ENCODE data around the gene TRIM74.
"Not testable (repeated sequence)": the region's sequence is repeated elsewhere in the genome, so short reads cannot be mapped to it uniquely, and the experiment has no call there.

The TRIM74 gene

DNA sequence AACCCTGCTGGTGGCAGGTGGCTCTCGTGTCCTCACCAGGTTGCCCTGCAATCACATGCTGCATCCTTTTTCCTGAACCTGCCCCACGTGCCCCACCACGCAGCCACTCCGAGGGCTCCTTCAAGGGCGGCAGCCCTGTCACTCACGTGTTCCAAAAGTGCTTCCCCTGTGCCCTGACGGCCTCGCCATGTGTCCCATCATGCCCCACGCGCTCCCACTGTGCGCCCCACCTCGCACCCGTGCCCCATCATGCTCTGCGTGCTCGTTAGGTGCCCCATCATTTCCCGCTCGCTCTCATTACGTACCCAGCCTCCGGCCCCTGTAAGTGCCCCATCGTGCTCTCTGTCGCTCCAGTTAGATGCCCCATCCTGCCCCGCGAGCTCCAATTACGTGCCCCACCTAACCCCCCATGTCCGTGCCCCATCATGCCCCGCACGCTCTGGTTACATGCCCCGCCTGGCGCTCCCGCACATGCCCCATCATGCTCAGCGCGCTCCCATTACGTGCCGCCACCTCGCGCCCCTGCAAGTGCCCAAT is at the start of gene TRIM74:
Gene TRIM74 (minus strand): TSS at position 487 of the 537 bp plus-strand sequence. CDS start 3,309 bp downstream, outside the sequence.
- not testable (repeated sequence) for H3K4me1 ChIP-seq (ENCODE audit: control insufficient read depth, insufficient read depth, low read length); H3K27me3 ChIP-seq (replicated peaks; ENCODE audit: control insufficient read depth, insufficient read depth, low read length); H3K36me3 ChIP-seq (ENCODE audit: control insufficient read depth, insufficient read depth, low read length, severe bottlenecking); DNase-seq (ENCODE audit: low read depth); H3K9ac ChIP-seq (ENCODE audit: low read length); H3K4me3 ChIP-seq (ENCODE audit: low read length); H3K9me3 ChIP-seq (ENCODE audit: control insufficient read depth, low read length)

DNA sequence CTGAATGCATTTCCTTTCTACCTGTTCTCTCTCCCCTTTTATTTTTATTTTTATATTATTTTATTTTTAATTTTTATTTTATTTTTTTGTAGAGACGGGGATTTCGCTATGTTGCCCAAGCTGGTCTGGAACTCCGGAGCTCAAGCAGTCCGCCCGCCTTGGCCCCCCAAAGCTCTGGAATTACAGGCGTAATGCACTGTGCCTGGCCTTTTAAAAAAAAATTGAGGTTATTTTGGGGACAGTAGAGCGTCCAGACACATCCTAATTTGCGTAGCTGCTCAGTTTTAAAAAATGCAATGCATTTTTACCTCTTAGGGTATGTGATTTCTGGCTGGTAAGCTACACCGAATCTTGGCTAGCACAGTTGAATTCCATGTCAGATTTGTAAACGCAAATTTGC is 37.2 kb upstream of the TRIM74 start:
- not testable (repeated sequence) for H3K9me3 ChIP-seq (ENCODE audit: control insufficient read depth, low read length); DNase-seq (ENCODE audit: low read depth); H3K4me1 ChIP-seq (ENCODE audit: control insufficient read depth, insufficient read depth, low read length); H3K9ac ChIP-seq (ENCODE audit: low read length); H3K36me3 ChIP-seq (ENCODE audit: control insufficient read depth, insufficient read depth, low read length, severe bottlenecking); H3K27me3 ChIP-seq (replicated peaks; ENCODE audit: control insufficient read depth, insufficient read depth, low read length)
- H3K4me3 ChIP-seq (ENCODE audit: low read length) = peak overlapping the region; percentile 71

DNA sequence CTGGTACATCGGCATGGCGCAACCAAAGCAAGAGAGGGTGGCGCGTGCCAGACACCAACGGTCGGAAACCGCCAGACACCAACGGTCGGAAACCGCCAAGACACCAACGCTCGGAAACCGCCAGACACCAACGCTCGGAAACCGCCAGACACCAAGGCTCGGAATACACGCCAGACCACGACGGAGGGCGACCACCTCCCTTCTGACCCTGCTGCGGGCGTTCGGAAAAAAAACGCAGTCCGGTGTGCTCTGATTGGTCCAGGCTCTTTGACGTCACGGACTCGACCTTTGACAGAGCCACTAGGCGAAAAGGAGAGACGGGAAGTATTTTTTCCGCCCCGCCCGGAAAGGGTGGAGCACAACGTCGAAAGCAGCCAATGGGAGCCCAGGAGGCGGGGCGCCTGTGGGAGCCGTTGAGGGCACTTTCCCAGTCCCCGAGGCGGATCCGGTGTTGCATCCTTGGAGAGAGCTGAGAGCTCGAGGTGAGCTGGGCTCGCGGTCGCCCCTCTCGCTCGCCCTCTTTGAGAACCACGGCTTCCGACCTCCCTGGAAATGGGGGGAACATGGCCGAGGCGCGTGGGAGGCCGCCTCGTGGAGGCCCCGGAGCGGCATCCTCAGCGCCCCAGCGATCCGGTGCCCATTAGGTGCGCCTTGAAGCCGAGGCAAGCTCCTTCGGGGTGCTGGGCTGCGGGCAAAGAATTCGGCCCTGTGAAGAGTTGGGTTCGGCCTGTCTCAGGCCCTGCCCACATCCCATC is 36.6 kb upstream of the TRIM74 start:
- not testable (repeated sequence) for H3K9me3 ChIP-seq (ENCODE audit: control insufficient read depth, low read length); H3K36me3 ChIP-seq (ENCODE audit: control insufficient read depth, insufficient read depth, low read length, severe bottlenecking); H3K4me1 ChIP-seq (ENCODE audit: control insufficient read depth, insufficient read depth, low read length); DNase-seq (ENCODE audit: low read depth); H3K27me3 ChIP-seq (replicated peaks; ENCODE audit: control insufficient read depth, insufficient read depth, low read length)
- H3K9ac ChIP-seq (ENCODE audit: low read length) = peak overlapping the region; percentile 84
- peak overlapping the region; percentile 81 for H3K4me3 ChIP-seq (ENCODE audit: low read length)

DNA sequence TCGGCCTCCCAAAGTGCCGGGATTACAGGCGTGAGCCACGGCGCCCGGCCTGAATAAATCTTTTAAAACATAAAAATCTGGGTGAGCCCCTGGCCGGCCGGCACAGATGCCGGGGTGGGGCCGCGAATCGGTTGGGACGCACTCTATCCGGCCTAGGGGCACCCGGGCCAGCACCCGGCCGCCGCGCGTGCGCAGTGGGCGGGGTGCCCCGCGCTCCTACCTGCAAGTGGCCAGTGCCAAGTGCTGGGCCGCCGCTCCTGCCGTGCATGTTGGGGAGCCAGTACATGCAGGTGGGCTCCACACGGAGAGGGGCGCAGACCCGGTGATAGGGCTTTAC is 36.1 kb upstream of the TRIM74 start:
- Histone ChIP-seq H3K9ac (ENCODE audit: low read length) (peak overlapping the region; percentile 84), H3K4me3 (ENCODE audit: low read length) (peak overlapping the region; percentile 81)
- H3K36me3 ChIP-seq (ENCODE audit: control insufficient read depth, insufficient read depth, low read length, severe bottlenecking); H3K4me1 ChIP-seq (ENCODE audit: control insufficient read depth, insufficient read depth, low read length); DNase-seq (ENCODE audit: low read depth); H3K27me3 ChIP-seq (replicated peaks; ENCODE audit: control insufficient read depth, insufficient read depth, low read length); H3K9me3 ChIP-seq (ENCODE audit: control insufficient read depth, low read length): not testable (repeated sequence)

DNA sequence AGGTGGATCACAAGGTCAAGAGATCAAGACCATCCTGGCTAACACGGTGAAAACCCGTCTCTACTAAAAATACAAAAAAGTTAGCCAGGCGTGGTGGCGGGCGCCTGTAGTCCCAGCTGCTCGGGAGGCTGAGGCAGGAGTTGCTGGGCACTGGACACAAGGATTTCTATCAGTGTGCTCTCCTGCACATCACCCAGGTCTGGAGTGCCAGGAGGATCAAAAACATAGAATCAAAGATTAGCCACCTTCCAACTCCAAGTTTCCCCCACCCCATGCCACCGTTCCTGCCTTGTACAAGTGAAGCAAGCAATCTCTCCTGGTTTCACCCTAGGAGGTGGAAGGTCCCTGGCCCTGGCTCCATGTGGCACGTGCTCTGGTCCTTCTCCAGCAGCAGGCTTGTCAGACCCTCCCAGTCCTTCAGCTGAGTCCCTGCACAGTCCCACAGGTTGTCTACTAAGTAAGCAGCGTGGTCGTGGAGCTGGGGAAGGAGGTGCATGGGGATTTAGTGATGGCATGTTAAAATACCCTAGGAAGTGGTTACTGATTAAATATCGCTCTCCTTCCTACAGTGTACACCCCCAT is 28.7 kb upstream of the TRIM74 start:
- H3K4me1 ChIP-seq (ENCODE audit: control insufficient read depth, insufficient read depth, low read length); H3K4me3 ChIP-seq (ENCODE audit: low read length); H3K9me3 ChIP-seq (ENCODE audit: control insufficient read depth, low read length); H3K36me3 ChIP-seq (ENCODE audit: control insufficient read depth, insufficient read depth, low read length, severe bottlenecking); H3K27me3 ChIP-seq (replicated peaks; ENCODE audit: control insufficient read depth, insufficient read depth, low read length); DNase-seq (ENCODE audit: low read depth); H3K9ac ChIP-seq (ENCODE audit: low read length): not testable (repeated sequence)

DNA sequence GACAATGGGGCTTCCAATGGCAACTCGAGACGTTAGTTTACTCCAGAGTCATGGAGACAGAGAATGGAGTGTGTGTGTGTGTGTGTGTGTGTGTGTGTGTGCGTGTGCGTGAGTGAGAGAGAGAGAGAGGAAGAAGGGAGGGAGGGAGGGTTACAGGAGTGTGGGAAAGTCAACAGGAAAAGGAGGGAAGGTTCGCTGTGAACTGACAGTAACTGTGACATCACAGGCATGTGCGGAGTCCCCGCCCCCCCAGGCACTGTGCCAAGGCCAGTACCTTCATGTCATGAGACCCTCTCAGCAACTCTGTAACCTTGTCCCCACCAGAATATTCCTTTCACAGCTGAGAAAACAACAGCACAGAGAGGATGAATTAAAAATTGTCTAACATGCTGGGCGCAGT is 28.2 kb upstream of the TRIM74 start:
- not testable (repeated sequence) for H3K4me3 ChIP-seq (ENCODE audit: low read length); H3K9ac ChIP-seq (ENCODE audit: low read length); H3K36me3 ChIP-seq (ENCODE audit: control insufficient read depth, insufficient read depth, low read length, severe bottlenecking); DNase-seq (ENCODE audit: low read depth); H3K27me3 ChIP-seq (replicated peaks; ENCODE audit: control insufficient read depth, insufficient read depth, low read length); H3K4me1 ChIP-seq (ENCODE audit: control insufficient read depth, insufficient read depth, low read length); H3K9me3 ChIP-seq (ENCODE audit: control insufficient read depth, low read length)

DNA sequence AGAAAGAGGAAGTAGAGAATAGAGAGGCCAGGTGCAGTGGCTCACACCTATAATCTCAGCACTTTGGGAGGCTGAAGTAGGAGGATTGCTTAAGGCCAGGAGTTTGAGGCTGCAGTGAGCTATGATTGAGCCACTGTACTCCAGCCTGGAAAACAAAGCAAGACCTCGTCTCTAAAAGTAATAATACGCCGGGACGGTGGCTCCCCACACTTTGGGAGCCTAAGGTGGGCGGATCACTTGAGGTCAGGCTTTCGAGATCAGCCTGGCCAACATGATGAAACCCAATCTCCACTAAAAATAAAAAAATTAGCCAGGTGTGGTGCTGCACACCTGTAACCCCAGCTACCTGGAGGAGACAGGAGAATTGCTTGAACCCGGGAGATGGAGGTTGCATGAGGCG is 26.2 kb upstream of the TRIM74 start:
- not testable (repeated sequence) for H3K27me3 ChIP-seq (replicated peaks; ENCODE audit: control insufficient read depth, insufficient read depth, low read length); H3K36me3 ChIP-seq (ENCODE audit: control insufficient read depth, insufficient read depth, low read length, severe bottlenecking); H3K4me3 ChIP-seq (ENCODE audit: low read length); DNase-seq (ENCODE audit: low read depth); H3K9ac ChIP-seq (ENCODE audit: low read length); H3K4me1 ChIP-seq (ENCODE audit: control insufficient read depth, insufficient read depth, low read length); H3K9me3 ChIP-seq (ENCODE audit: control insufficient read depth, low read length)

DNA sequence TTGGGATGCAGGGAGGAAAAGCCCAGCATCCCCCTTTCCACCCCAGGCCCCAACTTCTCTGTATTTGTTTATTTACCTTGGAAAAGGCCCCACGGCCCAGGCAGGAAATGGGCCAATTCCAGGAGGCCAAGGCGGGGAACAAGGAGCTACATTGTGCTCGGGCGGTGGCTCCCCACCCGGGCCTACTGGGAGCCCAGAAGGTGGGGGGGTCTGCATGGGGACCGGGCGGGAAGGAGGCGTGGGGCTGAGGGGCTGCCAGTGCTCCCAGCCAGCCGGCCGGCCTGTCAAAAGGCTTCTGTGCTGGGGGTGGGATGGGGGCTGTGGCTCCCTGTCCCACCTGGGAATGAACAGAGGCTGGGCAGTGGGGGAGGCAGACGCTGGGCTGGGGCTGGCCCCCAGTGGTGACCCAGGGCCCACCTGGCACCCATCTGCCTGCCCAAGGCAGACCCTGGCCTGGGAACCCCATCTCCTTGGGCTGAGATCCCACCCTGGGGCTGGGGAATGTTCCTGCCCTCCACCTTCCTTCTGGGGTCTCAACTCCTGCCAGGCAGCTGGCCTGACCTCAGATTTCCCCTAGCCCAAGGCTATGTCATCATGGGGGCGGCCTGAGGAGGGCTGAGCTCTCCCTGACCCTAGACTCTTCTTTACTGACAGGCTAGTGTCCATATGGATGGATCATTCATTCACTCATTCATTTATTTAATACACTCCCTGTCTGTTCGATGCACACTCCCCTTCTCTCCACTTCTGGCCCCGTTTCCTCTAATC is 21.1 kb upstream of the TRIM74 start:
- not testable (repeated sequence) for DNase-seq (ENCODE audit: low read depth); H3K27me3 ChIP-seq (replicated peaks; ENCODE audit: control insufficient read depth, insufficient read depth, low read length); H3K4me1 ChIP-seq (ENCODE audit: control insufficient read depth, insufficient read depth, low read length); H3K9me3 ChIP-seq (ENCODE audit: control insufficient read depth, low read length); H3K9ac ChIP-seq (ENCODE audit: low read length); H3K4me3 ChIP-seq (ENCODE audit: low read length); H3K36me3 ChIP-seq (ENCODE audit: control insufficient read depth, insufficient read depth, low read length, severe bottlenecking)

DNA sequence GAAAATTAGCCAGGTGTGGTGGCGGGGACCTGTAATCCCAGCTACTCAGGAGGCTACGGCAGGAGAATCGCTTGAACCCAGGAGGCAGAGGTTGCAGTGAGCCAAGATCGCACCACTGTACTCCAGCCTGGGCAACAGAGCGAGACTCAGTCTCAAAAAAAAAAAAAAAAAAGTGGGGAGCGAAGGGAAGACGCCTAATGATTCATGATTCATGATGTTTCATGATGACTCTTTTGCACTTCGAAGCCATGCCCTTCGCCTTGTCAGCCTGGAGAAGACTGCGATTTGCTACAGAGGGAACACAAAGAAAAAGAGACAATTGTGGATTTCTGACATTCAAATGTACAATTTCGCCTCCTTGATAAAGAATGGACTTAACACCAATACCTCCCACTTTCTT is 12.8 kb upstream of the TRIM74 start:
- not testable (repeated sequence) for H3K9me3 ChIP-seq (ENCODE audit: control insufficient read depth, low read length); H3K4me1 ChIP-seq (ENCODE audit: control insufficient read depth, insufficient read depth, low read length); H3K27me3 ChIP-seq (replicated peaks; ENCODE audit: control insufficient read depth, insufficient read depth, low read length); H3K4me3 ChIP-seq (ENCODE audit: low read length); H3K36me3 ChIP-seq (ENCODE audit: control insufficient read depth, insufficient read depth, low read length, severe bottlenecking); DNase-seq (ENCODE audit: low read depth); H3K9ac ChIP-seq (ENCODE audit: low read length)

DNA sequence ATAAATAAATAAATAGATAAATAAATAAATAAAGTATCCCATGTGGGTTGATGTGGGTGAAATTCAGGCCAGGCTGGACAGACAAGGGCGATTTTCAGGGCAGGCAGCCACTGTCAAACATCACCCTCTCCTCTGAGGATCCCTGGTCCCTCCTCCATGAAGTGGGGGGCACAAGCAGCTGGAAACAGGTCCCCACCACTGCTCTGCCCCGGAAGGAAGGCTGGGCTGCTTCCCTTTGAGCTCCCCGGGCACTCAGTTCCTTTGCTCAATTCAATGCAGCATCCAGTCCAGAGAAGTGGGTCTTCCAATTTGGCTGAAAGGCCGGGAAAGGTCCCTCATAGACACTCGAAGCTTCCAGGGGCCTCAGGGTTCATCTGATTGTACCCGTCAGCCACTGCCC is 11.1 kb upstream of the TRIM74 start:
- H3K36me3 ChIP-seq (ENCODE audit: control insufficient read depth, insufficient read depth, low read length, severe bottlenecking); H3K4me3 ChIP-seq (ENCODE audit: low read length); H3K9me3 ChIP-seq (ENCODE audit: control insufficient read depth, low read length); H3K9ac ChIP-seq (ENCODE audit: low read length); H3K27me3 ChIP-seq (replicated peaks; ENCODE audit: control insufficient read depth, insufficient read depth, low read length); DNase-seq (ENCODE audit: low read depth); H3K4me1 ChIP-seq (ENCODE audit: control insufficient read depth, insufficient read depth, low read length): not testable (repeated sequence)

DNA sequence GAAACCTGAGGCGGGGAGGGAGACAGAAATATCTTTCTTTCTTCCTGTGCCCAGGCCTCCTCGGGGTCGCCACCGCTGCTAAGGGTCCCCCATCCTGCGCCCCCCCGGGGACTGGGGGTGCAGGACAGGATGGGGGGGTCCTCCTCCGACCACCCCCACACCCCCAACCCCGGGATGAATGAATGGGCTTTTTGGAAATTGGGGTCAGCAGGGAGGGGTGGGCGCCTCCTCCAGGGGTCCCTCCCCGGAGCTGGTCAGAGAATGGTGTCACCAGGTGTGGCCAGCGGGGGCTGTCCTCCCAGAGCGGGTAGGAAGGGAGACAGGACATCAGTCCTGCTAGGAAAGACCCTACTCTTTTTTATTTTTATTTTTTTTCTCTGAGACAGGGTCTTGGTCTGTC is 7.2 kb upstream of the TRIM74 start:
- H3K9me3 ChIP-seq (ENCODE audit: control insufficient read depth, low read length); H3K36me3 ChIP-seq (ENCODE audit: control insufficient read depth, insufficient read depth, low read length, severe bottlenecking); DNase-seq (ENCODE audit: low read depth); H3K4me1 ChIP-seq (ENCODE audit: control insufficient read depth, insufficient read depth, low read length); H3K4me3 ChIP-seq (ENCODE audit: low read length); H3K9ac ChIP-seq (ENCODE audit: low read length); H3K27me3 ChIP-seq (replicated peaks; ENCODE audit: control insufficient read depth, insufficient read depth, low read length): not testable (repeated sequence)
